SK-N-SH (cell line): Measurements from ENCODE around the gene CAMKMT.

Source experiments
- EP300 ChIP-seq, 2 experiments: IDR thresholded peaks; 2 replicates each; pipeline versions ENCODE4 v1.4.0 to v1.6.1; 2012; ENCODE audit warnings: borderline replicate concordance in 1 of 2, low read depth in 1 of 2, low read length in 1 of 2
- RAD21 ChIP-seq: IDR thresholded peaks from 2 replicates; pipeline ENCODE4 v1.6.1; 2012; ENCODE audit warnings: mild to moderate bottlenecking, low read length
- TF ChIP-seq, protein P1 (sequence below): fragments of 200-600 bp; sonication (generic); IDR thresholded peaks from 2 replicates; pipeline ENCODE4 v1.6.1; 2017; ENCODE audit warnings: antibody characterized with exemption, mild to moderate bottlenecking, moderate library complexity

DNA sequence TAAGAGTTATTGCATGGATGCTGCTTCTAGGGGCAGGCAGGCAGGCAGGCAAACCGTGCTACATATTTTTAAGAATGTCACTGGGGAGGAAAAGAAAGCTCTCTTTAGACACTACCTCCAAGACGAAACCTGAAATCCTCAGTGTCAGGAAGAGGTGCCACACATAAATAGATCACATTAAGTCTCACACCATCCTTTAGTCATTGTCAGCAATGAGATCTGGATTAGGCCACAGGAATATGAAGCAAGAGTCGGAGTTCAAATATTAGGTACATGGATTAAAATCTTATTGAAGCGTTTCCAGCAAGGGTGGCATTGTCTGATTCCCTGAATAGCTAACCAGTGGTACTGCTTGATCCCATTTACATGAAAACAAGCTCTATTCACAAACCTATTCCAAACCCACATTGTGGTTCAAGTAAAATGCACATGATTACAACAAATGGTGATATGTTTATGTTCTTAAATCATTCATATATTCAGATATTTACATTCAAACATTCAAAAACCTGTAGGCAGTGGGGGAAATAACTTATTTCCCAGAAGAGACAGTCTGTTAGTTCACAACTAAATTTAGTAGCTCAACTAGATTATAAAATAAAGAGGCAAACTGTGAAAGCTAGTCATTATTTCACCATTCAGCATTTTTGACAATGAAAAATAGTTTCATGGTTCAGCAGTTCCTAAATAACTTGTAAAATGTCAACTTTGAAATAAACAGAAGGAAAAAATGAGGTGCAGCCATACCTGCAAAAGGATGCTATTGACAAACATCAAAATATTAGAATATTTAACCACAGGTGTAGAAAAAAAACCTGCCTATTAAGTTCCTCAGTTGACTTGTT lies 384.4 kb downstream of the CAMKMT start:
- no peak for TF ChIP-seq EP300 (IDR thresholded peaks at IDR 0.05; ENCODE audit: borderline replicate concordance in 1 of 2, low read depth in 1 of 2, low read length in 1 of 2)
- TF ChIP-seq, protein P1, sequence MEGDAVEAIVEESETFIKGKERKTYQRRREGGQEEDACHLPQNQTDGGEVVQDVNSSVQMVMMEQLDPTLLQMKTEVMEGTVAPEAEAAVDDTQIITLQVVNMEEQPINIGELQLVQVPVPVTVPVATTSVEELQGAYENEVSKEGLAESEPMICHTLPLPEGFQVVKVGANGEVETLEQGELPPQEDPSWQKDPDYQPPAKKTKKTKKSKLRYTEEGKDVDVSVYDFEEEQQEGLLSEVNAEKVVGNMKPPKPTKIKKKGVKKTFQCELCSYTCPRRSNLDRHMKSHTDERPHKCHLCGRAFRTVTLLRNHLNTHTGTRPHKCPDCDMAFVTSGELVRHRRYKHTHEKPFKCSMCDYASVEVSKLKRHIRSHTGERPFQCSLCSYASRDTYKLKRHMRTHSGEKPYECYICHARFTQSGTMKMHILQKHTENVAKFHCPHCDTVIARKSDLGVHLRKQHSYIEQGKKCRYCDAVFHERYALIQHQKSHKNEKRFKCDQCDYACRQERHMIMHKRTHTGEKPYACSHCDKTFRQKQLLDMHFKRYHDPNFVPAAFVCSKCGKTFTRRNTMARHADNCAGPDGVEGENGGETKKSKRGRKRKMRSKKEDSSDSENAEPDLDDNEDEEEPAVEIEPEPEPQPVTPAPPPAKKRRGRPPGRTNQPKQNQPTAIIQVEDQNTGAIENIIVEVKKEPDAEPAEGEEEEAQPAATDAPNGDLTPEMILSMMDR, result no peak
- TF ChIP-seq RAD21, result no peak
